HCT116 (cell line): ENCODE results near the gene MRPL36. TPM values are rescaled to one million over a fixed set of nuclear protein-coding genes. Genes with fewer than 3 reads are reported as not detected.

ENCODE experiments used
- ATAC-seq: fragments of 200-7000 bp; cut with Tn5 transposase; 2 replicates; pipeline ENCODE4 v1.9.1; 2020; ENCODE audit warnings: mild to moderate bottlenecking, moderate library complexity
- BruUV-seq: library from RNA; stranded (reverse); fragments of 400-500 nt; replicated peaks from 2 replicates; lab custom pipeline; 2021; lab: Mats Ljungman, UMichigan
- CTCF ChIA-PET: fragments of 300-600 bp; sonication (Branson Sonifier 250); formaldehyde crosslinking; loops from one replicate; lab custom pipeline; 2021; ENCODE audit warnings: antibody characterized with exemption; lab: Charles Lee
- POLR2A ChIA-PET: fragments of 300-600, 350-600 bp; sonication (Branson Sonifier 250); formaldehyde crosslinking; loops from one replicate; lab custom pipeline; 2021; ENCODE audit warnings: antibody characterized with exemption; lab: Charles Lee
- RAD21 ChIA-PET, 2 experiments: fragments of 300-600 bp; sonication (Branson Sonifier 250); formaldehyde crosslinking; loops; one replicate each; lab custom pipeline; 2023; ENCODE audit warnings: low total read pairs in 2 of 2; ENCODE audit not compliant: uncharacterized antibody in 2 of 2, unreplicated experiment in 2 of 2, low non-redundant PET in 1 of 2; lab: Charles Lee
- DNase-seq: peaks from one replicate; pipeline ENCODE4 v3.0.0-alpha.2; 2010; ENCODE audit warnings: low read depth, low spot score
- H2AFZ ChIP-seq: fragments of 200-600 bp; shearing (Covaris generic), sonication (generic); 2 replicates; pipeline ENCODE4 v1.6.1; 2017; ENCODE audit warnings: low read depth, mixed run types, mixed read lengths, antibody characterized with exemption, low read length; ENCODE audit not compliant: poor library complexity, severe bottlenecking
- H3K27ac ChIP-seq: 2 replicates; pipeline ENCODE4 v1.5.1; 2012; ENCODE audit warnings: low read depth, low read length
- H3K27me3 ChIP-seq: fragments of 200-600 bp; sonication (generic); 2 replicates; pipeline ENCODE4 v1.6.1; 2016; ENCODE audit warnings: mixed run types, low read length, mixed read lengths; ENCODE audit not compliant: insufficient read depth
- H3K36me3 ChIP-seq, 2 experiments: fragments of 200-500 bp in 1 of 2; fragments of 200-600 bp in 1 of 2; sonication (Bioruptor generic) in 1 of 2; sonication (generic) in 1 of 2; 2 replicates each; pipeline versions ENCODE4 v1.5.1 to v1.6.1; 2014 to 2016; ENCODE audit warnings: low read length in 2 of 2, inconsistent platforms in 1 of 2, mixed read lengths in 1 of 2, mixed run types in 1 of 2; ENCODE audit not compliant: insufficient read depth in 2 of 2, control insufficient read depth in 1 of 2
- H3K4me1 ChIP-seq, 2 experiments: fragments of 200-600 bp in 1 of 2; sonication (generic) in 1 of 2; 2 replicates each; pipeline versions ENCODE4 v1.5.1 to v1.6.1; 2012 to 2017; ENCODE audit warnings: low read length in 2 of 2, inconsistent platforms in 1 of 2, mild to moderate bottlenecking in 1 of 2, mixed read lengths in 1 of 2, mixed run types in 1 of 2, moderate library complexity in 1 of 2; ENCODE audit not compliant: insufficient read depth in 2 of 2, control insufficient read depth in 1 of 2
- H3K4me2 ChIP-seq: fragments of 200-600 bp; sonication (generic); 2 replicates; pipeline ENCODE4 v1.6.1; 2017; ENCODE audit warnings: mixed run types, low read length, mixed read lengths
- H3K4me3 ChIP-seq, 2 experiments: fragments of 200-600 bp in 1 of 2; sonication (generic) in 1 of 2; replicated peaks in 1 of 2; 2 replicates each; pipeline ENCODE4 v1.5.1; 2011 to 2016; ENCODE audit warnings: low read length in 2 of 2, control low read depth in 1 of 2, low read depth in 1 of 2, mild to moderate bottlenecking in 1 of 2, mixed read lengths in 1 of 2, mixed run types in 1 of 2
- H3K79me2 ChIP-seq: fragments of 200-600 bp; sonication (generic); 2 replicates; pipeline ENCODE4 v1.6.1; 2017; ENCODE audit warnings: mild to moderate bottlenecking, mixed run types, low read length, moderate library complexity, mixed read lengths; ENCODE audit not compliant: insufficient read depth
- H3K9ac ChIP-seq: fragments of 200-600 bp; sonication (generic); 2 replicates; pipeline ENCODE4 v1.6.1; 2016; ENCODE audit warnings: low read length, mixed read lengths
- H3K9me2 ChIP-seq: fragments of 200-600 bp; sonication (generic), shearing (Covaris generic); 2 replicates; pipeline ENCODE4 v1.6.1; 2017; ENCODE audit warnings: mixed run types, mild to moderate bottlenecking, moderate library complexity; ENCODE audit not compliant: insufficient read depth
- H3K9me3 ChIP-seq, 2 experiments: fragments of 200-500 bp in 1 of 2; fragments of 200-600 bp in 1 of 2; sonication (Bioruptor generic) in 1 of 2; sonication (generic) in 1 of 2; 2 replicates each; pipeline ENCODE4 v1.6.1; 2014 to 2017; ENCODE audit warnings: low read length in 2 of 2, mixed read lengths in 2 of 2, inconsistent platforms in 1 of 2, low read depth in 1 of 2, mild to moderate bottlenecking in 1 of 2, mixed run types in 1 of 2, moderate library complexity in 1 of 2; ENCODE audit not compliant: control insufficient read depth in 1 of 2, insufficient read depth in 1 of 2
- H4K20me1 ChIP-seq: fragments of 200-600 bp; sonication (generic), shearing (Covaris generic); 2 replicates; pipeline ENCODE4 v1.6.1; 2017; ENCODE audit warnings: mixed run types, mild to moderate bottlenecking, moderate library complexity; ENCODE audit not compliant: insufficient read depth
- CBX3 ChIP-seq: IDR thresholded peaks from 2 replicates; pipeline ENCODE4 v1.6.1; 2012; ENCODE audit warnings: low read depth
- EGR1 ChIP-seq: IDR thresholded peaks from 2 replicates; pipeline ENCODE4 v1.6.1; 2012; ENCODE audit warnings: low read depth
- ELF1 ChIP-seq: IDR thresholded peaks from 2 replicates; pipeline ENCODE4 v1.6.1; 2012; ENCODE audit warnings: low read depth, borderline replicate concordance
- EZH2 ChIP-seq: fragments of 200-600 bp; sonication (generic); IDR thresholded peaks from 2 replicates; pipeline ENCODE4 v1.6.1; 2017; ENCODE audit warnings: antibody characterized with exemption, mixed run types
- JUND ChIP-seq: IDR thresholded peaks from 2 replicates; pipeline ENCODE4 v1.6.1; 2012
- POLR2A ChIP-seq: IDR thresholded peaks from 2 replicates; pipeline ENCODE4 v1.7.0; 2011; ENCODE audit warnings: borderline replicate concordance; ENCODE audit not compliant: insufficient read depth, insufficient read length; ENCODE audit errors: extremely low read depth
- POLR2AphosphoS5 ChIP-seq: IDR thresholded peaks from 2 replicates; pipeline ENCODE4 v1.6.1; 2011; ENCODE audit warnings: mild to moderate bottlenecking, low read depth, low read length, moderate library complexity
- RAD21 ChIP-seq: IDR thresholded peaks from 2 replicates; pipeline ENCODE4 v1.6.1; 2012; ENCODE audit warnings: low read depth, mild to moderate bottlenecking
- SIN3A ChIP-seq: IDR thresholded peaks from 2 replicates; pipeline ENCODE4 v1.6.1; 2012; ENCODE audit warnings: low read depth
- SP1 ChIP-seq: IDR thresholded peaks from 2 replicates; pipeline ENCODE4 v1.6.1; 2012; ENCODE audit warnings: low read depth
- SRF ChIP-seq: IDR thresholded peaks from 2 replicates; pipeline ENCODE4 v1.6.1; 2012; ENCODE audit warnings: low read depth
- TCF7L2 ChIP-seq: IDR thresholded peaks from 2 replicates; pipeline ENCODE4 v1.7.0; 2011; ENCODE audit warnings: borderline replicate concordance, inconsistent platforms; ENCODE audit not compliant: insufficient read depth, insufficient read length; ENCODE audit errors: extremely low read depth
- YY1 ChIP-seq: IDR thresholded peaks from 2 replicates; pipeline ENCODE4 v1.6.1; 2011; ENCODE audit warnings: low read length, low read depth, moderate library complexity, mild to moderate bottlenecking; ENCODE audit not compliant: insufficient replicate concordance; ENCODE audit errors: extremely low read depth
- ZFX ChIP-seq: fragments of 450-650 bp; IDR thresholded peaks from 2 replicates; pipeline ENCODE4 v1.6.1; 2017
- ZNF274 ChIP-seq: fragments of 200-500 bp; sonication (Bioruptor generic); IDR thresholded peaks from 2 replicates; pipeline ENCODE4 v1.6.1; 2014; ENCODE audit warnings: mild to moderate bottlenecking, low read depth, low read length, inconsistent platforms
- intact Hi-C: fragments of 100-400 bp; cut with micrococcal nuclease; formaldehyde crosslinking; loops from 2 replicates; pipeline ENCODE4 v1.10.0; 2022
- total RNA-seq: library from RNA; stranded (reverse); gene quantifications from one replicate; pipeline ENCODE4 v1.2.1, GENCODE V29; 2021; ENCODE audit not compliant: unreplicated experiment
- TF ChIP-seq, protein P1 (sequence below): IDR thresholded peaks from 2 replicates; pipeline ENCODE4 v1.6.1; 2012; ENCODE audit warnings: low read depth
- TF ChIP-seq, protein P2 (sequence below): IDR thresholded peaks from 2 replicates; pipeline ENCODE4 v1.6.1; 2011; ENCODE audit warnings: mild to moderate bottlenecking, low read length, moderate library complexity; ENCODE audit not compliant: insufficient replicate concordance; ENCODE audit errors: extremely low read depth
- TF ChIP-seq, protein P3 (sequence below), 3 experiments: fragments of 200-600 bp in 1 of 3; sonication (generic) in 1 of 3; IDR thresholded peaks in 2 of 3; conservative IDR thresholded peaks in 1 of 3; 2 replicates each; pipeline ENCODE4 v1.5.1; 2012 to 2017; ENCODE audit warnings: low read depth in 2 of 3, low read length in 2 of 3, antibody characterized with exemption in 1 of 3, borderline replicate concordance in 1 of 3, control low read depth in 1 of 3, mild to moderate bottlenecking in 1 of 3, mixed read lengths in 1 of 3, mixed run types in 1 of 3, moderate library complexity in 1 of 3; ENCODE audit not compliant: insufficient read depth in 1 of 3
- TF ChIP-seq, protein P4 (sequence below): IDR thresholded peaks from 2 replicates; pipeline ENCODE4 v1.6.1; 2012

Gene MRPL36
- total RNA-seq, 1 experiment from 2014 or later, result 71.9 TPM

DNA sequence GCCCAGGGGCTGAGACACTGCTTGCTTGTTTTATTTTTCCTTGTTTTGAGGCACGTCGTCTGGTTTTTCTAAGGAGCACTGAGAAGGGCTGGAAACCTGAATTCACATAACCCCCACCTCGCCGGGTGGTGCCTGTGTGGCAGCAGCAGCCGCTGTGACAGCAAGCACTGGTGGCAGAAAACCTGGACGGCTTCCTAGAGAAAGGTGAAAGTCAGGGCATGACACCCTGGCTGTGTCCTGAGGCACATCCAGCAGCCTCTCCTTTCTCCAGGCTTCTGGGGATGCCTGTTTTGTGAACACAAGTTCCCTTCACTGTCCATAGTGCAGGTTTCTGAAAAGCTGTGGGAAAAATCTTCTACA is 29.2 kb downstream of the MRPL36 start (continued):
- TF ChIP-seq CBX3, result no peak
- no peak for TF ChIP-seq ELF1
- no peak for TF ChIP-seq YY1
- TF ChIP-seq POLR2AphosphoS5, result no peak
- TF ChIP-seq TCF7L2, result no peak
- TF ChIP-seq SIN3A, result no peak

DNA sequence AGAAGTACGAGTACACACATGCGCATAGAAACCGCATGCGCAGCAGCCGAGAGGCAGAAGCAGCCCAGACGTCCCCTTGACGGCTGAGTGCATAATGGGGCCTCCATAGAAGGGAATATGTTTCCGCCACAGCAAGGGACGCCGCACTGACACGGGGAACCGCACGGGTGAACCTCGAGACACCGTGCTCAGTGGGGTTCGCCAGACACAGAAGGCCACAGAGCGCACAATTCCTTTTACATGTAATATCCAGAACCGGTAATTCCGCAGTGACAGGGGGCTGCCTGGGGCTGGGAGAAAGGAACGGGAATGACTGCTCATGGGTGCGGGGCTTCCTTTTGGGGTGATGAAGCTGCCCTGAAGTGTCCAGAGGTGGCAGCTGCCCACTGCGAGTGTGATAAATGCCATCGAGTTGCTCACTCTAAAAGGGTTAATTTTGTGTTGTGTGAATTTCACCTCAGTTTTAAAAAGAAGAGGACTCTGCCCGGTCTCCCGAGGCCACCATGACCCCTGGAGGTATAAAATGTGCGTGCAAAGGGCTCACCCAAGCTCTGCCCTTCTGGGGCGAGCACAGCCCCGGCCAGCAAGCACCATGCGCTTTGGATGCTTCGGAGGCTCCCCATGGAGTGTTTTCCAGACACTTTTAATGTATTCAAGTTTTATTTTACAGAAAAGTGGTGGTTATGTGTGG is 29.7 kb downstream of the MRPL36 start:
- RAD21 ChIA-PET, result no interaction called here
- Histone ChIP-seq H3K4me2 (no peak overlapping the region), H3K4me3 (no peak overlapping the region), H3K27ac (no peak overlapping the region), H3K4me1 (no peaks in the 10 kb centered on the region), H3K27me3 (peaks cover 7% of the 10 kb centered on the region; the same call in 1 of the 2 replicates), H4K20me1 (no peaks in the 10 kb centered on the region), H3K9ac (no peak overlapping the region), H2AFZ (no peak overlapping the region), H3K9me2 (no peaks in the 10 kb centered on the region), H3K79me2 (no peaks in the 10 kb centered on the region), H3K36me3 (no peaks in the 10 kb centered on the region), H3K9me3 (no peaks in the 10 kb centered on the region)
- DNase-seq (no peak), ATAC-seq (no peak)
- BruUV-seq, result no TSS peak
- CTCF ChIA-PET, result no interaction called here
- intact Hi-C loops, result no loop called here
- POLR2A ChIA-PET, result no interaction called here
- TF ChIP-seq POLR2AphosphoS5, result no peak
- TF ChIP-seq EZH2, result no peak
- TF ChIP-seq CBX3, result no peak
- no peak for TF ChIP-seq TCF7L2
- TF ChIP-seq SIN3A, result no peak
- TF ChIP-seq EGR1, result no peak
- TF ChIP-seq, protein P1, sequence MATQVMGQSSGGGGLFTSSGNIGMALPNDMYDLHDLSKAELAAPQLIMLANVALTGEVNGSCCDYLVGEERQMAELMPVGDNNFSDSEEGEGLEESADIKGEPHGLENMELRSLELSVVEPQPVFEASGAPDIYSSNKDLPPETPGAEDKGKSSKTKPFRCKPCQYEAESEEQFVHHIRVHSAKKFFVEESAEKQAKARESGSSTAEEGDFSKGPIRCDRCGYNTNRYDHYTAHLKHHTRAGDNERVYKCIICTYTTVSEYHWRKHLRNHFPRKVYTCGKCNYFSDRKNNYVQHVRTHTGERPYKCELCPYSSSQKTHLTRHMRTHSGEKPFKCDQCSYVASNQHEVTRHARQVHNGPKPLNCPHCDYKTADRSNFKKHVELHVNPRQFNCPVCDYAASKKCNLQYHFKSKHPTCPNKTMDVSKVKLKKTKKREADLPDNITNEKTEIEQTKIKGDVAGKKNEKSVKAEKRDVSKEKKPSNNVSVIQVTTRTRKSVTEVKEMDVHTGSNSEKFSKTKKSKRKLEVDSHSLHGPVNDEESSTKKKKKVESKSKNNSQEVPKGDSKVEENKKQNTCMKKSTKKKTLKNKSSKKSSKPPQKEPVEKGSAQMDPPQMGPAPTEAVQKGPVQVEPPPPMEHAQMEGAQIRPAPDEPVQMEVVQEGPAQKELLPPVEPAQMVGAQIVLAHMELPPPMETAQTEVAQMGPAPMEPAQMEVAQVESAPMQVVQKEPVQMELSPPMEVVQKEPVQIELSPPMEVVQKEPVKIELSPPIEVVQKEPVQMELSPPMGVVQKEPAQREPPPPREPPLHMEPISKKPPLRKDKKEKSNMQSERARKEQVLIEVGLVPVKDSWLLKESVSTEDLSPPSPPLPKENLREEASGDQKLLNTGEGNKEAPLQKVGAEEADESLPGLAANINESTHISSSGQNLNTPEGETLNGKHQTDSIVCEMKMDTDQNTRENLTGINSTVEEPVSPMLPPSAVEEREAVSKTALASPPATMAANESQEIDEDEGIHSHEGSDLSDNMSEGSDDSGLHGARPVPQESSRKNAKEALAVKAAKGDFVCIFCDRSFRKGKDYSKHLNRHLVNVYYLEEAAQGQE, result no peak
- TF ChIP-seq, protein P2, sequence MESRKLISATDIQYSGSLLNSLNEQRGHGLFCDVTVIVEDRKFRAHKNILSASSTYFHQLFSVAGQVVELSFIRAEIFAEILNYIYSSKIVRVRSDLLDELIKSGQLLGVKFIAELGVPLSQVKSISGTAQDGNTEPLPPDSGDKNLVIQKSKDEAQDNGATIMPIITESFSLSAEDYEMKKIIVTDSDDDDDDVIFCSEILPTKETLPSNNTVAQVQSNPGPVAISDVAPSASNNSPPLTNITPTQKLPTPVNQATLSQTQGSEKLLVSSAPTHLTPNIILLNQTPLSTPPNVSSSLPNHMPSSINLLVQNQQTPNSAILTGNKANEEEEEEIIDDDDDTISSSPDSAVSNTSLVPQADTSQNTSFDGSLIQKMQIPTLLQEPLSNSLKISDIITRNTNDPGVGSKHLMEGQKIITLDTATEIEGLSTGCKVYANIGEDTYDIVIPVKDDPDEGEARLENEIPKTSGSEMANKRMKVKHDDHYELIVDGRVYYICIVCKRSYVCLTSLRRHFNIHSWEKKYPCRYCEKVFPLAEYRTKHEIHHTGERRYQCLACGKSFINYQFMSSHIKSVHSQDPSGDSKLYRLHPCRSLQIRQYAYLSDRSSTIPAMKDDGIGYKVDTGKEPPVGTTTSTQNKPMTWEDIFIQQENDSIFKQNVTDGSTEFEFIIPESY, result no peak
- TF ChIP-seq SP1, result no peak
- no peak for TF ChIP-seq ZFX
- TF ChIP-seq SRF, result no peak
- TF ChIP-seq JUND, result no peak
- TF ChIP-seq, protein P3, sequence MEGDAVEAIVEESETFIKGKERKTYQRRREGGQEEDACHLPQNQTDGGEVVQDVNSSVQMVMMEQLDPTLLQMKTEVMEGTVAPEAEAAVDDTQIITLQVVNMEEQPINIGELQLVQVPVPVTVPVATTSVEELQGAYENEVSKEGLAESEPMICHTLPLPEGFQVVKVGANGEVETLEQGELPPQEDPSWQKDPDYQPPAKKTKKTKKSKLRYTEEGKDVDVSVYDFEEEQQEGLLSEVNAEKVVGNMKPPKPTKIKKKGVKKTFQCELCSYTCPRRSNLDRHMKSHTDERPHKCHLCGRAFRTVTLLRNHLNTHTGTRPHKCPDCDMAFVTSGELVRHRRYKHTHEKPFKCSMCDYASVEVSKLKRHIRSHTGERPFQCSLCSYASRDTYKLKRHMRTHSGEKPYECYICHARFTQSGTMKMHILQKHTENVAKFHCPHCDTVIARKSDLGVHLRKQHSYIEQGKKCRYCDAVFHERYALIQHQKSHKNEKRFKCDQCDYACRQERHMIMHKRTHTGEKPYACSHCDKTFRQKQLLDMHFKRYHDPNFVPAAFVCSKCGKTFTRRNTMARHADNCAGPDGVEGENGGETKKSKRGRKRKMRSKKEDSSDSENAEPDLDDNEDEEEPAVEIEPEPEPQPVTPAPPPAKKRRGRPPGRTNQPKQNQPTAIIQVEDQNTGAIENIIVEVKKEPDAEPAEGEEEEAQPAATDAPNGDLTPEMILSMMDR (IDR thresholded peaks at IDR 0.05 in 2 of 3, conservative IDR thresholded peaks at IDR 0.05 in 1 of 3; ENCODE audit: borderline replicate concordance in 1 of 3, insufficient read depth in 1 of 3, low read depth in 2 of 3, low read length in 2 of 3), result no peak
- no peak for TF ChIP-seq ZNF274
- TF ChIP-seq POLR2A, result no peak
- TF ChIP-seq, protein P4, sequence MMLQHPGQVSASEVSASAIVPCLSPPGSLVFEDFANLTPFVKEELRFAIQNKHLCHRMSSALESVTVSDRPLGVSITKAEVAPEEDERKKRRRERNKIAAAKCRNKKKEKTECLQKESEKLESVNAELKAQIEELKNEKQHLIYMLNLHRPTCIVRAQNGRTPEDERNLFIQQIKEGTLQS, result no peak
- no peak for TF ChIP-seq RAD21
